Loucy (cell line): ENCODE results near the gene MUC20.

Experiments used
- CTCF ChIP-seq: fragments of 200-600 bp; sonication (generic); conservative IDR thresholded peaks from 2 replicates; pipeline ENCODE4 v1.5.1; 2014; ENCODE audit warnings: mild to moderate bottlenecking, antibody characterized with exemption, low read length
- EZH2phosphoT487 ChIP-seq: fragments of 200-600 bp; IDR thresholded peaks from 2 replicates; pipeline ENCODE4 v1.6.1; 2018; ENCODE audit warnings: antibody characterized with exemption, mild to moderate bottlenecking, moderate library complexity, borderline replicate concordance

GRCh38 chr3:195768414-195768813 is 47.6 kb downstream of the MUC20 start:
- no peak for TF ChIP-seq CTCF
- TF ChIP-seq EZH2phosphoT487, result no peak
